Measurements from ENCODE around the gene INSM2. TPM values are rescaled to one million over a fixed set of nuclear protein-coding genes. Genes with fewer than 3 reads are reported as not detected.

Gene INSM2
- total RNA-seq, 2 donors from 2014 or later = not detected

GRCh38 chr14:35515916-35516315 lies 18.0 kb upstream of the INSM2 start:
- WGBS, 2 donors = 75 to 81% methylated on average over 1 of the region's 1 CpG
- intact Hi-C loops (cut with DNase I) = no loop called here
- ATAC-seq = no peak
- H3K4me1 ChIP-seq = no peaks in the 10 kb centered on the region
- H3K4me3 ChIP-seq = no peak overlapping the region
- H3K36me3 ChIP-seq (replicated peaks in 1 of 2; ENCODE audit: insufficient read depth in 1 of 2, low read depth in 2 of 2) = no peaks in the 10 kb centered on the region
- no peak for DNase-seq
- H3K9me3 ChIP-seq = no peaks in the 10 kb centered on the region
- H3K27ac ChIP-seq = no peak overlapping the region
- TF ChIP-seq CTCF (IDR thresholded peaks at IDR 0.05) = no peak
- no peak for TF ChIP-seq POLR2A (IDR thresholded peaks at IDR 0.05)
- H3K27me3 ChIP-seq = no peaks in the 10 kb centered on the region

GRCh38 chr14:35519986-35520385 lies 14.0 kb upstream of the INSM2 start:
- Histone ChIP-seq H3K36me3 (replicated peaks in 1 of 2; ENCODE audit: insufficient read depth in 1 of 2, low read depth in 2 of 2) (no peaks in the 10 kb centered on the region), H3K9me3 (no peaks in the 10 kb centered on the region), H3K27me3 (no peaks in the 10 kb centered on the region), H3K4me1 (no peaks in the 10 kb centered on the region), H3K27ac (no peak overlapping the region), H3K4me3 (no peak overlapping the region)
- no peak for DNase-seq
- 54 to 57% methylated on average over 2 of the region's 2 CpGs for WGBS, 2 donors
- TF ChIP-seq CTCF (IDR thresholded peaks at IDR 0.05) (no peak), POLR2A (IDR thresholded peaks at IDR 0.05) (no peak)
- intact Hi-C loops (cut with DNase I) = no loop called here
- no peak for ATAC-seq

GRCh38 chr14:35525695-35526094 lies 8.3 kb upstream of the INSM2 start:
- no peak overlapping the region for H3K27ac ChIP-seq
- no peak overlapping the region for H3K4me3 ChIP-seq
- no peaks in the 10 kb centered on the region for H3K27me3 ChIP-seq
- H3K36me3 ChIP-seq (replicated peaks in 1 of 2; ENCODE audit: insufficient read depth in 1 of 2, low read depth in 2 of 2) = no peaks in the 10 kb centered on the region
- no peaks in the 10 kb centered on the region for H3K9me3 ChIP-seq
- 83 to 86% methylated on average over 3 of the region's 3 CpGs for WGBS, 2 donors
- TF ChIP-seq POLR2A (IDR thresholded peaks at IDR 0.05) = no peak
- TF ChIP-seq CTCF (IDR thresholded peaks at IDR 0.05) = no peak
- intact Hi-C loops (cut with DNase I) = no loop called here
- H3K4me1 ChIP-seq = no peaks in the 10 kb centered on the region
- DNase-seq (no peak), ATAC-seq (no peak)

- Histone ChIP-seq H3K9me3 (no peaks in the 10 kb centered on the region), H3K4me3 (no peak overlapping the region), H3K36me3 (replicated peaks in 1 of 2; ENCODE audit: insufficient read depth in 1 of 2, low read depth in 2 of 2) (no peaks in the 10 kb centered on the region), H3K4me1 (no peaks in the 10 kb centered on the region), H3K27ac (no peak overlapping the region), H3K27me3 (no peaks in the 10 kb centered on the region)
- ATAC-seq (no peak), DNase-seq (no peak)
- intact Hi-C loops (cut with DNase I) = no loop called here
- TF ChIP-seq POLR2A (IDR thresholded peaks at IDR 0.05) = no peak
- TF ChIP-seq CTCF (IDR thresholded peaks at IDR 0.05) = no peak
- 73 to 75% methylated on average over 2 of the region's 2 CpGs for WGBS, 2 donors
Observed at GRCh38 chr14:35526962-35527361, 7.0 kb upstream of the INSM2 start.

GRCh38 chr14:35531960-35532747 lies 1.8 kb upstream of the INSM2 start:
- TF ChIP-seq CTCF (IDR thresholded peaks at IDR 0.05) = no peak
- TF ChIP-seq POLR2A (IDR thresholded peaks at IDR 0.05) = no peak
- intact Hi-C loops (cut with DNase I) = no loop called here
- Histone ChIP-seq H3K4me1 (peaks cover 31% of the 10 kb centered on the region), H3K27me3 (peaks cover 0 to 22% of the 10 kb centered on the region in 2 donors), H3K9me3 (no peaks in the 10 kb centered on the region), H3K4me3 (no peak overlapping the region), H3K36me3 (replicated peaks in 1 of 2; ENCODE audit: insufficient read depth in 1 of 2, low read depth in 2 of 2) (no peaks in the 10 kb centered on the region), H3K27ac (no peak overlapping the region)
- no peak for DNase-seq
- 69 to 87% methylated on average over 1 of the region's 1 CpG for WGBS, 2 donors
- no peak for ATAC-seq
